DOHH2 (cell line): ENCODE results near the gene FLT3.

Experiments
- EZH2phosphoT487 ChIP-seq: fragments of 200-600 bp; sonication (generic); IDR thresholded peaks from 2 replicates; pipeline ENCODE4 v1.6.1; 2017; ENCODE audit warnings: borderline replicate concordance, mild to moderate bottlenecking, antibody characterized with exemption, low read length, moderate library complexity, mixed read lengths
- TF ChIP-seq, protein P1 (sequence below): fragments of 200-600 bp; sonication (generic); IDR thresholded peaks from one replicate; pipeline ENCODE4 v1.5.1; 2014; ENCODE audit warnings: antibody characterized with exemption, mild to moderate bottlenecking, low read depth, low read length; ENCODE audit not compliant: poor library complexity, severe bottlenecking

DNA sequence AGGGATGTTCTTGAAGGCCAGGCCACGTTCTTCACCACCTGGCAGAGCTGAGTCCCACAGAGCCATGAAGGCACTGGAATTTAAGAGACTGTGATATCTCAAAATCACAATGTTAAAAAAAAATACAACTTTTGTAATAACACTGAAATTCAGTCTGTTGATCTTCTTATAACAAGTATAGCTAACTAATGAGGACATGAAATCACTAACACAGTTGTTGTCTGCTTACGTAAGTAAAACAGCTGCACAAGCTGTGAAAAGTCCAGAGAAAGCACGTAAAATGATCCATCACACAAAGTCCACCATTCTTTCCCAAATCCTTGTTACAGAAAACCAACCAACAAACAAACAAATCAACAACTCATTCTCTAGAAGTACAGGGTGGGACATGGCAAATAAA lies 32.9 kb downstream of the FLT3 start:
- TF ChIP-seq, protein P1, sequence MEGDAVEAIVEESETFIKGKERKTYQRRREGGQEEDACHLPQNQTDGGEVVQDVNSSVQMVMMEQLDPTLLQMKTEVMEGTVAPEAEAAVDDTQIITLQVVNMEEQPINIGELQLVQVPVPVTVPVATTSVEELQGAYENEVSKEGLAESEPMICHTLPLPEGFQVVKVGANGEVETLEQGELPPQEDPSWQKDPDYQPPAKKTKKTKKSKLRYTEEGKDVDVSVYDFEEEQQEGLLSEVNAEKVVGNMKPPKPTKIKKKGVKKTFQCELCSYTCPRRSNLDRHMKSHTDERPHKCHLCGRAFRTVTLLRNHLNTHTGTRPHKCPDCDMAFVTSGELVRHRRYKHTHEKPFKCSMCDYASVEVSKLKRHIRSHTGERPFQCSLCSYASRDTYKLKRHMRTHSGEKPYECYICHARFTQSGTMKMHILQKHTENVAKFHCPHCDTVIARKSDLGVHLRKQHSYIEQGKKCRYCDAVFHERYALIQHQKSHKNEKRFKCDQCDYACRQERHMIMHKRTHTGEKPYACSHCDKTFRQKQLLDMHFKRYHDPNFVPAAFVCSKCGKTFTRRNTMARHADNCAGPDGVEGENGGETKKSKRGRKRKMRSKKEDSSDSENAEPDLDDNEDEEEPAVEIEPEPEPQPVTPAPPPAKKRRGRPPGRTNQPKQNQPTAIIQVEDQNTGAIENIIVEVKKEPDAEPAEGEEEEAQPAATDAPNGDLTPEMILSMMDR = no peak
- TF ChIP-seq EZH2phosphoT487 = no peak
